GM19035 (cell line): ENCODE data around the gene AKAP6.

Experiments
- ATAC-seq: cut with Tn5 transposase; IDR thresholded peaks from one replicate; pipeline ENCODE4 v1.9.1; 2021; ENCODE audit not compliant: unreplicated experiment

AKAP6 gene

GRCh38 chr14:32865827-32866376 lies 536.8 kb downstream of the AKAP6 start:
- no peak for ATAC-seq

GRCh38 chr14:32883188-32883587 lies 554.1 kb downstream of the AKAP6 start:
- no peak for ATAC-seq
